ENCODE results near the gene SHROOM1. TPM values are rescaled to one million over a fixed set of nuclear protein-coding genes. Genes with fewer than 3 reads are reported as not detected.

SHROOM1 gene
- total RNA-seq, 2 donors from 2014 or later, result 62.1 to 364 TPM

- 41% methylated on average over 2 of the region's 2 CpGs for WGBS
Observed at GRCh38 chr5:132870801-132871200, 40.4 kb upstream of the SHROOM1 start.

GRCh38 chr5:132868754-132869153, 38.3 kb upstream of the SHROOM1 start:
- DNase-seq (ENCODE audit: low spot score), result no peak
- intact Hi-C loops (cut with DNase I), result loop anchor here (5.0 kb wide), 2 partner anchors 36 to 94 kb away; partner anchors contain the start of genes AFF4 and SHROOM1
- Histone ChIP-seq H3K4me1 (replicated peaks) (peaks cover 5% of the 10 kb centered on the region), H3K27me3 (replicated peaks; ENCODE audit: insufficient read depth) (no peaks in the 10 kb centered on the region), H3K36me3 (peaks cover 0 to 10% of the 10 kb centered on the region in 2 donors), H3K4me3 (no peak overlapping the region), H3K27ac (no peak overlapping the region), H3K9me3 (no peaks in the 10 kb centered on the region)
- WGBS, result 69% methylated on average over 4 of the region's 4 CpGs
- TF ChIP-seq POLR2A (IDR thresholded peaks at IDR 0.05) (no peak), POLR2AphosphoS5 (IDR thresholded peaks at IDR 0.05) (no peak), CTCF (IDR thresholded peaks at IDR 0.05) (no peak)

More at GRCh38 chr5:132870801-132871200, 40.4 kb upstream of the SHROOM1 start:
- Histone ChIP-seq H3K27me3 (replicated peaks; ENCODE audit: insufficient read depth) (no peaks in the 10 kb centered on the region), H3K27ac (no peak overlapping the region), H3K4me1 (replicated peaks) (peaks cover 5% of the 10 kb centered on the region), H3K4me3 (no peak overlapping the region), H3K36me3 (peaks cover 0 to 10% of the 10 kb centered on the region in 2 donors), H3K9me3 (no peaks in the 10 kb centered on the region)
- TF ChIP-seq POLR2A (IDR thresholded peaks at IDR 0.05) (no peak), POLR2AphosphoS5 (IDR thresholded peaks at IDR 0.05) (no peak), CTCF (IDR thresholded peaks at IDR 0.05) (no peak)
- intact Hi-C loops (cut with DNase I), result no loop called here
- no peak for DNase-seq (ENCODE audit: low spot score)

- TF ChIP-seq CTCF (IDR thresholded peaks at IDR 0.05), result no peak
- H3K4me3 ChIP-seq, result peak overlapping the region; percentile 73 to 87
- DNase-seq (ENCODE audit: low spot score), result no peak
- H3K27ac ChIP-seq, result peak overlapping the region; percentile 94
- no peaks in the 10 kb centered on the region for H3K27me3 ChIP-seq (replicated peaks; ENCODE audit: insufficient read depth)
- peaks cover 5% of the 10 kb centered on the region for H3K4me1 ChIP-seq (replicated peaks)
- WGBS, result 1% methylated on average over 13 of the region's 13 CpGs
- intact Hi-C loops (cut with DNase I), result loop anchor here (5.0 kb wide), 2 partner anchors 35 to 95 kb away; partner anchors contain the start of genes AFF4 and SHROOM1
- peaks cover 0 to 10% of the 10 kb centered on the region in 2 donors for H3K36me3 ChIP-seq
- H3K9me3 ChIP-seq, result no peaks in the 10 kb centered on the region
Observed at GRCh38 chr5:132867046-132867451, 36.6 kb upstream of the SHROOM1 start.

GRCh38 chr5:132866342-132867045, 36.0 kb upstream of the SHROOM1 start, which contains the start of the genes GDF9 and UQCRQ:
Gene GDF9, minus strand, starts transcription at chr5:132866469. Its CDS starts 1,936 bp downstream, at chr5:132864533.
Gene UQCRQ, plus strand, starts transcription at chr5:132866642. Its CDS starts 240 bp downstream, at chr5:132866882.
- DNase-seq (ENCODE audit: low spot score), result peak; percentile 98
- H3K4me3 ChIP-seq, result peak within 1 kb of the TSS; percentile 73 to 87
- peaks cover 0 to 10% of the 10 kb centered on the region in 2 donors for H3K36me3 ChIP-seq
- intact Hi-C loops (cut with DNase I), result loop anchor here (5.0 kb wide), 2 partner anchors 34 to 96 kb away; partner anchors contain the start of genes AFF4 and SHROOM1
- no peaks in the 10 kb centered on the region for H3K27me3 ChIP-seq (replicated peaks; ENCODE audit: insufficient read depth)
- peak within 1 kb of the TSS; percentile 94 for H3K27ac ChIP-seq
- TF ChIP-seq CTCF (IDR thresholded peaks at IDR 0.05), result peak in 3 of 4 experiments; percentile 40 to 61 (median 45)
- peak; percentile 89 for TF ChIP-seq POLR2A (IDR thresholded peaks at IDR 0.05)
- peak; percentile 100 for TF ChIP-seq POLR2AphosphoS5 (IDR thresholded peaks at IDR 0.05)
- H3K4me1 ChIP-seq (replicated peaks), result peaks cover 5% of the 10 kb centered on the region
- H3K9me3 ChIP-seq, result no peaks in the 10 kb centered on the region
- WGBS, result under 1% methylated on average over 55 of the region's 55 CpGs

Measured in prostate gland (tissue), 2 donors.